ENCODE measurements around the gene DOCK7. TPM values are rescaled to one million over a fixed set of nuclear protein-coding genes. Genes with fewer than 3 reads are reported as not detected.

DOCK7 gene
- total and polyA plus RNA-seq, 4 donors = 5.6 to 35.1 (median 21.7) TPM

- H3K9ac ChIP-seq (ENCODE audit: low read depth in 1 of 2, low read length in 2 of 2) = no peak overlapping the region
- WGBS = 95% methylated on average over 12 of the region's 12 CpGs
- no peaks in the 10 kb centered on the region for H3K9me3 ChIP-seq (ENCODE audit: control insufficient read depth in 4 of 4, low read length in 3 of 4)
- H3K4me3 ChIP-seq (ENCODE audit: low read depth in 1 of 3, low read length in 3 of 3) = no peak overlapping the region
- TF ChIP-seq YY1 (IDR thresholded peaks at IDR 0.05) (no peak), FOXA2 (IDR thresholded peaks at IDR 0.05) (no peak), RAD21 (IDR thresholded peaks at IDR 0.05) (no peak), REST (IDR thresholded peaks at IDR 0.05) (no peak), NR2F2 (IDR thresholded peaks at IDR 0.05) (no peak), ZBTB33 (IDR thresholded peaks at IDR 0.05) (no peak), RXRA (IDR thresholded peaks at IDR 0.05) (no peak), TAF1 (conservative IDR thresholded peaks at IDR 0.05) (no peak), EGR1 (IDR thresholded peaks at IDR 0.05; ENCODE audit: low read depth in 2 of 2) (no peak), CTCF (IDR thresholded peaks at IDR 0.05; ENCODE audit: low read depth, low read length, missing input control) (no peak), HNF4A (conservative IDR thresholded peaks at IDR 0.05) (no peak), GABPA (IDR thresholded peaks at IDR 0.05 in 1 of 2, conservative IDR thresholded peaks at IDR 0.05 in 1 of 2) (no peak), JUND (IDR thresholded peaks at IDR 0.05) (no peak), HNF4G (IDR thresholded peaks at IDR 0.05) (no peak), ATF3 (IDR thresholded peaks at IDR 0.05) (no peak)
- H3K36me3 ChIP-seq (ENCODE audit: control insufficient read depth in 4 of 4, insufficient read depth in 3 of 4, low read depth in 1 of 4, low read length in 3 of 4) = no peaks in the 10 kb centered on the region
- DNase-seq (ENCODE audit: low spot score) = no peak
- no peak overlapping the region for H3K27ac ChIP-seq (ENCODE audit: low read depth in 1 of 2, low read length in 2 of 2)
- H3K27me3 ChIP-seq (ENCODE audit: control insufficient read depth in 4 of 4, insufficient read depth in 4 of 4, low read length in 3 of 4) = no peaks in the 10 kb centered on the region
- H3K4me1 ChIP-seq (ENCODE audit: control insufficient read depth in 4 of 4, insufficient read depth in 4 of 4, low read length in 3 of 4) = peaks cover 4 to 23% (median 15%) of the 10 kb centered on the region in 4 donors
Observed at GRCh38 chr1:62434618-62435001, 253.6 kb downstream of the DOCK7 start.

- Histone ChIP-seq H3K36me3 (ENCODE audit: control insufficient read depth in 4 of 4, insufficient read depth in 3 of 4, low read depth in 1 of 4, low read length in 3 of 4) (no peaks in the 10 kb centered on the region), H3K27ac (ENCODE audit: low read depth in 1 of 2, low read length in 2 of 2) (no peak overlapping the region), H3K9me3 (ENCODE audit: control insufficient read depth in 4 of 4, low read length in 3 of 4) (no peaks in the 10 kb centered on the region), H3K4me1 (ENCODE audit: control insufficient read depth in 4 of 4, insufficient read depth in 4 of 4, low read length in 3 of 4) (peaks cover under 1 to 20% (median 13%) of the 10 kb centered on the region in 4 donors), H3K9ac (ENCODE audit: low read depth in 1 of 2, low read length in 2 of 2) (no peak overlapping the region), H3K27me3 (ENCODE audit: control insufficient read depth in 4 of 4, insufficient read depth in 4 of 4, low read length in 3 of 4) (no peaks in the 10 kb centered on the region), H3K4me3 (ENCODE audit: low read depth in 1 of 3, low read length in 3 of 3) (no peak overlapping the region)
- no peak for TF ChIP-seq CTCF (IDR thresholded peaks at IDR 0.05; ENCODE audit: low read depth, low read length, missing input control)
- TF ChIP-seq RAD21 (IDR thresholded peaks at IDR 0.05) = no peak
- DNase-seq (ENCODE audit: low spot score) = no peak
- WGBS = 86% methylated on average over 10 of the region's 10 CpGs
Observed at GRCh38 chr1:62433861-62434617, 254.1 kb downstream of the DOCK7 start.

All from liver (tissue), 9 donors.